Anterior cingulate cortex (tissue), 58 donors: ENCODE measurements around the gene STEAP3.

Experiments
- DNase-seq, 58 donors: peaks; one replicate each; lab custom pipeline; 2025; lab: John Stamatoyannopoulos, UW

The STEAP3 gene

GRCh38 chr2:119245076-119245840 lies 21.6 kb downstream of the STEAP3 start:
- no peak for DNase-seq

GRCh38 chr2:119245841-119246230 lies 22.2 kb downstream of the STEAP3 start:
- DNase-seq: no peak

GRCh38 chr2:119246884-119247843 lies 23.5 kb downstream of the STEAP3 start:
- DNase-seq: no peak

GRCh38 chr2:119247844-119248271 lies 24.2 kb downstream of the STEAP3 start:
- DNase-seq: no peak

GRCh38 chr2:119248311-119248710 lies 24.7 kb downstream of the STEAP3 start:
- peak in 16 of 58 donors; percentile 16 to 75 (median 30) for DNase-seq

GRCh38 chr2:119248751-119249150 lies 25.1 kb downstream of the STEAP3 start:
- no peak for DNase-seq

GRCh38 chr2:119249311-119249710 lies 25.7 kb downstream of the STEAP3 start:
- DNase-seq: no peak

GRCh38 chr2:119249855-119250717 lies 26.5 kb downstream of the STEAP3 start:
- DNase-seq: no peak

GRCh38 chr2:119250718-119251290 lies 27.2 kb downstream of the STEAP3 start:
- DNase-seq: no peak

- no peak for DNase-seq
These were observed 28.0 kb downstream of the STEAP3 start for GRCh38 chr2:119251652-119252051.

- DNase-seq: no peak
These were observed 28.8 kb downstream of the STEAP3 start for GRCh38 chr2:119252186-119253113.

- no peak for DNase-seq
These were observed 29.6 kb downstream of the STEAP3 start for GRCh38 chr2:119253114-119253702.

GRCh38 chr2:119253760-119254600 lies 30.3 kb downstream of the STEAP3 start:
- no peak for DNase-seq

- no peak for DNase-seq
These were observed 31.0 kb downstream of the STEAP3 start for GRCh38 chr2:119254601-119255080.

- DNase-seq: peak in 11 of 58 donors; percentile 18 to 75 (median 41)
These were observed 32.3 kb downstream of the STEAP3 start for GRCh38 chr2:119255760-119256581.

- no peak for DNase-seq
These were observed 32.9 kb downstream of the STEAP3 start for GRCh38 chr2:119256582-119256921.

GRCh38 chr2:119257198-119257597 lies 33.6 kb downstream of the STEAP3 start:
- DNase-seq: no peak
